Activated naive CD8-positive, alpha-beta T cell treated with anti-CD3 and anti-CD28 coated beads, Interleukin-2, amount 50 U/mL, for 24 hours (primary cell): Measurements from ENCODE around the gene USP34.
"Not testable (repeated sequence)": the region's sequence is repeated elsewhere in the genome, so short reads cannot be mapped to it uniquely, and the experiment has no call there.

Experiments used
- ATAC-seq: fragments of 150-1000 bp; cut with Tn5 transposase; one replicate; pipeline ENCODE4 v1.10.0; 2021
- DNase-seq: peaks from one replicate; pipeline ENCODE4 v3.0.0; 2021
- H3K27ac Mint-ChIP-seq: one replicate; pipeline ENCODE4 v1.8.0; 2021; ENCODE audit warnings: mild to moderate bottlenecking, mixed read lengths
- H3K27me3 Mint-ChIP-seq: one replicate; pipeline ENCODE4 v1.8.0; 2021; ENCODE audit warnings: mixed read lengths
- H3K36me3 Mint-ChIP-seq: one replicate; pipeline ENCODE4 v1.8.0; 2021; ENCODE audit warnings: low read depth, mixed read lengths
- H3K4me1 Mint-ChIP-seq: one replicate; pipeline ENCODE4 v1.8.0; 2021; ENCODE audit warnings: mixed read lengths
- H3K4me3 Mint-ChIP-seq: one replicate; pipeline ENCODE4 v1.8.0; 2021; ENCODE audit warnings: mild to moderate bottlenecking, moderate library complexity, mixed read lengths
- H3K9me3 Mint-ChIP-seq: one replicate; pipeline ENCODE4 v1.8.0; 2021; ENCODE audit warnings: mixed read lengths

Gene USP34, protein sequence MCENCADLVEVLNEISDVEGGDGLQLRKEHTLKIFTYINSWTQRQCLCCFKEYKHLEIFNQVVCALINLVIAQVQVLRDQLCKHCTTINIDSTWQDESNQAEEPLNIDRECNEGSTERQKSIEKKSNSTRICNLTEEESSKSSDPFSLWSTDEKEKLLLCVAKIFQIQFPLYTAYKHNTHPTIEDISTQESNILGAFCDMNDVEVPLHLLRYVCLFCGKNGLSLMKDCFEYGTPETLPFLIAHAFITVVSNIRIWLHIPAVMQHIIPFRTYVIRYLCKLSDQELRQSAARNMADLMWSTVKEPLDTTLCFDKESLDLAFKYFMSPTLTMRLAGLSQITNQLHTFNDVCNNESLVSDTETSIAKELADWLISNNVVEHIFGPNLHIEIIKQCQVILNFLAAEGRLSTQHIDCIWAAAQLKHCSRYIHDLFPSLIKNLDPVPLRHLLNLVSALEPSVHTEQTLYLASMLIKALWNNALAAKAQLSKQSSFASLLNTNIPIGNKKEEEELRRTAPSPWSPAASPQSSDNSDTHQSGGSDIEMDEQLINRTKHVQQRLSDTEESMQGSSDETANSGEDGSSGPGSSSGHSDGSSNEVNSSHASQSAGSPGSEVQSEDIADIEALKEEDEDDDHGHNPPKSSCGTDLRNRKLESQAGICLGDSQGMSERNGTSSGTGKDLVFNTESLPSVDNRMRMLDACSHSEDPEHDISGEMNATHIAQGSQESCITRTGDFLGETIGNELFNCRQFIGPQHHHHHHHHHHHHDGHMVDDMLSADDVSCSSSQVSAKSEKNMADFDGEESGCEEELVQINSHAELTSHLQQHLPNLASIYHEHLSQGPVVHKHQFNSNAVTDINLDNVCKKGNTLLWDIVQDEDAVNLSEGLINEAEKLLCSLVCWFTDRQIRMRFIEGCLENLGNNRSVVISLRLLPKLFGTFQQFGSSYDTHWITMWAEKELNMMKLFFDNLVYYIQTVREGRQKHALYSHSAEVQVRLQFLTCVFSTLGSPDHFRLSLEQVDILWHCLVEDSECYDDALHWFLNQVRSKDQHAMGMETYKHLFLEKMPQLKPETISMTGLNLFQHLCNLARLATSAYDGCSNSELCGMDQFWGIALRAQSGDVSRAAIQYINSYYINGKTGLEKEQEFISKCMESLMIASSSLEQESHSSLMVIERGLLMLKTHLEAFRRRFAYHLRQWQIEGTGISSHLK (N-terminal part only)

DNA sequence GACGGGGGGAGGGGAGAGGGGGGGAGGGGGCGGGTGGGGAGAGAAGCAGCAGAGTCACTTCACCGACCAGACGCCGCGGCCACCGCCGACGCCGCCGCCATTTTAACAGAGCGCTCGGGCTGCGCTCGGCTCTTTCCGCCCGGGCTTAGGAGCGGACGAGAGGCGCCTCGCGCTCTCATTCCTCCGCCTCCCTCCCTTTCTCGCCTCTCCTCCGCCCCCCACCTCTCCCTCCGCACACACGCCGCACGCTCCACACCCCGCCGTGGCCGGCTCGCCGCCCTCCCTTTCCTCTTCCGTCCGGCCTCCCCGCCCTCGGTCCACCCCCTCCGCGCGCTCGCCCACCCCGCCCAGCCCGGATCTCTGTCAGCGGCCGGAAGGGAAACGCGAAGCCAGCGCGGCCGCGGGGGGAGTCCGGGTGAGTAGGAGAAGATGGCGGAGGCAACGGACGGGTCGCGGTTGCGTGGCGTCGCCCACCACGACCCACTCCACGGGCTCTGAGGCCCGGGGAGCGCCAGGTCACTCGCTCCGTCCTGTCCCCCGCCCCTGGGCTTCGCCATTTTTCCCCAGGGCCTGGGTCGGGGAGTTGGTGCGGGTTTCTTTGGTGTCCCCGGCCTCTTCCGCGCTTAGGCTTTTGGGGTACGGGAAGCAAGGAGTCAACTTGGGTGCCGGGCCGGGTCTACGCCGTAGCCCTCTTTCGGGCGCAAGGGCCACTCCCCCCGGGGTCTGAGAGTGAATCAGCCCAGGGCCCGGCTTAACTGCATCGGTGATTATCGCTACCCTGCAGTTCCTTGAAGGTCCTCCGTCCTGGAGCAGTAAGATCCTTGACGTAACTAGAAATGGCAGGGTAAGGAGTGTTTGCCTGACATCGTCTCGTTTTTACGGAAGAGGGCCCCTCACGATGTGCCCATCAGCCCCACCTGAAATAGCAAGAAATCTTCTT lies at the start of gene USP34:
Gene USP34 (minus strand): TSS at position 123 of the 940 bp plus-strand sequence. CDS start 395 bp downstream, outside the sequence.
- H3K4me1 Mint-ChIP-seq = peaks cover 32% of the 10 kb centered on the region
- DNase-seq = peak; percentile 93
- H3K27ac Mint-ChIP-seq = peak within 1 kb of the TSS; percentile 90
- peak; percentile 92 for ATAC-seq
- peaks cover 12% of the 10 kb centered on the region for H3K36me3 Mint-ChIP-seq
- H3K4me3 Mint-ChIP-seq = peak within 1 kb of the TSS; percentile 91
- H3K27me3 Mint-ChIP-seq = no peaks in the 10 kb centered on the region
- no peaks in the 10 kb centered on the region for H3K9me3 Mint-ChIP-seq

DNA sequence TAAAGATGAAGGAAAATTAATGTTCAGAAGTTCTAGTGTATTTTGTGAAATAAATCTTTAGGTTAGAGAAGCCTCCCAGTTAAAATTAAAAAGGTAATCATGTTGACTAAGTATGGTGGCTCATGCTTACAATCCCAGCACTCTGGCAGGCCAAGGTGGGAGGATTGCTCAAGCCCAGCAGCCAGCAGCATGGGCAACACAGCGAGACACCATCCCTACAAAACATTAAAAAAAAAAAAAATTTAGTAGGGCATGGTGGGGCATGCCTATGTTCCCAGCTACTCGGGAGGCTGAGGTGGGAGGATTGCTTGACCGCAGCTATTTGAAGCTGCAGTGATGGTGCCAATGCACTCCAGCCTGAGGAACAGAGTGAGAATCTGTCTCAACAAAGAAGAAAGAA lies 49.4 kb upstream of the USP34 start:
- Mint-ChIP-seq H3K27ac (no peak overlapping the region), H3K4me3 (no peak overlapping the region), H3K27me3 (no peaks in the 10 kb centered on the region), H3K9me3 (no peaks in the 10 kb centered on the region), H3K36me3 (peaks cover 50% of the 10 kb centered on the region), H3K4me1 (peaks cover 16% of the 10 kb centered on the region)
- DNase-seq (no peak), ATAC-seq (no peak)

DNA sequence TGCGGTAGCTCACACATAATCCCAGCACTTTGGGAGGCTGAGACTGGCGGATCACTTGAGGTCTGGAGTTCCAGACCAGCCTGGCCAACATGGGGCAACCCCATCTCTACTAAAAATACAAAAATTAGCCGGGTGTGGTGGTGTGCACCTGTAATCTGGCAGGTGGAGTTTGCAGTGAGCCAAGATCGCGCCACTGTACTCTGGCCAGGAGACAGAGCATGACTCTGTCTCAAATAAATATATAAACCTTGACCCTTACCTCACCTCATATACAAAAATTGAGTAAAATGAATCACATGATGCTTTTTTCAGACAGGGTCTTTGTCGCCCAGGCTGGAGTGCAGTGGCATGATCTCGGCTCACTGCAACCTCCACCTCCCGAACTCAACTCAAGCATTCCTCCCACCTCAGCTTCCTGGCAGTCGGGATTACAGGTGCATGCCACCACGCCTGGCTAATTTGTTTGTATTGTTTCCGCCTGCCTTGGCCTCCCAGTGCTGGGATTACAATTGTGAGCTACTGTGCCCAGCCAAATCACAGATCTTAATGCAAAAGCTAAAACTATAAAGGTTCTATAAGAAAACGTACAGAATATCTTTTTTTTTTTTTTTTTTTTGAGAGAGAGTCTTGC lies 42.0 kb upstream of the USP34 start:
- H3K27me3 Mint-ChIP-seq = no peaks in the 10 kb centered on the region
- peaks cover 56% of the 10 kb centered on the region for H3K36me3 Mint-ChIP-seq
- peaks cover 3% of the 10 kb centered on the region for H3K4me1 Mint-ChIP-seq
- no peak overlapping the region for H3K27ac Mint-ChIP-seq
- ATAC-seq = no peak
- DNase-seq = no peak
- H3K4me3 Mint-ChIP-seq = no peak overlapping the region
- no peaks in the 10 kb centered on the region for H3K9me3 Mint-ChIP-seq

DNA sequence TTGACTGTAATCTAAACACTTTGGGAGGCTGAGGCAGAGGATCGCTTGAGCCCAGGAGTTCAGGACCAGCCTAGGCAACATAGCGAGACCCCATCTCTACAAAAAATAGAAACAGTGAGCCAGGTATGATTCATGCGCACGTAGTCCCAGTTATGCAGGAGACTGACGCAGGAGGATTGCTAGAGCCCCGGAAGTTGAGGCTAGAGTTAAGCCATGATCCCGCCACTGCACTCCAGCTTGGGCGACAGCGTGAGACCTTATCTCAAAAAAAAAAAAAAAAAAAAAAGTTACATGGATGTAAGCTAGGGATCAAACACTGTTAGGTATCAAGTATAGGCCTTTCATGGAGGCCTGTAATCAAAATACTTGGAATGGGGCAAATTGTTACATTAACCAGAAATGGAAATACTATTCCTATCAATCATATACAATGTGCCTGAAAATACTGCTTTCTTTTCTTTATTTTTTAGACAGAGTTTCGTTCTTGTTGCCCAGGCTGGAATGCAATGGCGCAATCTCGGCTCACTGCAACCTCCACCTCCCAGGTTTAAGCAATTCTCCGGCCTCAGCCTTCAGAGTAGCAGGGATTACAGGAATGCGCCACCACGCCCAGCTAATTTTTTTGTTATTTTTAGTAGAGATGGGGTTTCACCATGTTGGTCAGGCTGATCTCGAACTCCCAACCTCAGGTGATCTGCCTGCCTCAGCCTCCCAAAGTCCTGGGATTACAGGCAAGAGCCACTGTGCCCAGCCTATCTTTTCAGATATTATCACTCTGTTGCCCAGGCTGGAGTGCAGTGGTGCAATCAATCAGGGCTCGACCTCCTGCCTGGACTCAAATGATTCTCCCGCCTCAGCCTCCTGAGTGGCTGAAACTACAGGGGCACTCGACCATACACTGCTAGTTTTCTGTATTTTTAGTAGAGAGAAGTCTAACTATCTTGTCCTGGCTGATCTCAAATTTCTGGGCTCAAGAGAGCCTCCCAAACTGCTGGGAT lies 40.1 kb upstream of the USP34 start:
- ATAC-seq = no peak
- no peak overlapping the region for H3K4me3 Mint-ChIP-seq
- H3K36me3 Mint-ChIP-seq = peaks cover 50% of the 10 kb centered on the region
- H3K27me3 Mint-ChIP-seq = no peaks in the 10 kb centered on the region
- DNase-seq = no peak
- no peaks in the 10 kb centered on the region for H3K9me3 Mint-ChIP-seq
- no peak overlapping the region for H3K27ac Mint-ChIP-seq
- peaks cover 3% of the 10 kb centered on the region for H3K4me1 Mint-ChIP-seq

DNA sequence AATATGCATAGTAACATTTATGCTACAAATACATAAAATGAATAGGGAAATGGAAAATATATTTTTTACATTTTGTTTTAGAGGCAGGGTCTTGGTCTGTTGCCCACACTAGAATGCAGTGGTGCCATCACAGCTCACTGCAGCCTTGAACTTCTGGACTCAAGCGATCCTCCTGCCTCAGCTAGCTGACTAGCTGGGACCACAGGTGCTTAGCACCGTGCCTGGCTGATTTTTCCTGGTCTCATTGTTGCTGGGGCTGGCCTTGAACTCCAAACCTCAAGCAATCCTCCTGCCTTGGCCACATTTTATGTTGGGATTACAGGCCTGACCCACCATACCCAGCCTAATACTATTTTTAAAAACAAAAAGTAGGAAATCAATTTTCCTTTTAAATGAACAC lies 34.1 kb upstream of the USP34 start:
- peaks cover 3% of the 10 kb centered on the region for H3K4me1 Mint-ChIP-seq
- H3K36me3 Mint-ChIP-seq = peaks cover 32% of the 10 kb centered on the region
- no peak for DNase-seq
- H3K27me3 Mint-ChIP-seq = no peaks in the 10 kb centered on the region
- ATAC-seq = no peak
- H3K27ac Mint-ChIP-seq = no peak overlapping the region
- H3K9me3 Mint-ChIP-seq = no peaks in the 10 kb centered on the region
- no peak overlapping the region for H3K4me3 Mint-ChIP-seq

DNA sequence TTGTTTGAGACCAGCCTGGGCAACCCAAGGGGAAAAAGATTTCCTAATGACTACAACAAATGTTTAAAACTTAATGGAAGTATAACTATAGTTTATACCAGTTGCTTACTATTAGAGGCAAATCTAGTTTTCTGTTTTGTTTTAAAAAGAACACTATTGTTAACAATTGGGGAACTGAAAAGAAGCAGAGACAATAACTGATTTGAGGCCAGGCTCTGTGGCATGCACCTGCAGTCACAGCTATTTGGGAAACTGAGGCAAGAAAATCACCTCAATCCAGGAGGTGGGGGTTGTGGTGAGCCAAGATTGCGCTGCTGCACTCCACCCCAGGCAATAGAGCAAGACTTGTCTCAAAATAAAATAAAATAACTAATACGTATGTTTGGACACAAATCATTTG lies 28.2 kb upstream of the USP34 start:
- Mint-ChIP-seq H3K9me3 (no peaks in the 10 kb centered on the region), H3K4me1 (peaks cover 20% of the 10 kb centered on the region), H3K36me3 (peaks cover 55% of the 10 kb centered on the region), H3K4me3 (no peak overlapping the region), H3K27ac (no peak overlapping the region), H3K27me3 (no peaks in the 10 kb centered on the region)
- DNase-seq (no peak), ATAC-seq (no peak)

DNA sequence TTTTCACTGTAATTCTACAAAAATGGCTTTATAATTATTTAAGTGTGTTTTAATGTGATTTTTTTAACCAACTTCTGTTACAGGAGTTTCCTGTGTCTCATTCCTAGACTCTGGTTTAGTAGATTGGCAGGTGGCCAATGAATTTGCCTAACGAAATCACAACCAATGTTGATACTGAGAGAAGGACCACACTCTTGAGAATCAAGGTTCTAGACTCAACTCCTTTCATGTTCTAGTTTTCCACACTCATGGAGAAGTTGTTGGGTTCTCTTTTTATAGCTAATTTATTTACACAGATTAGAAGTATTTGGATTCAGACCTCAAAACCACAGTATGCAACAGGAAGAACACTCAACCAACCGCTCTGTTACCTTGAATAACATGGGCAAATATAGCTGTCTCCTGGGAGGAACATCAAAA lies 22.6 kb upstream of the USP34 start:
- Mint-ChIP-seq H3K4me3 (no peak overlapping the region), H3K36me3 (peaks cover 67% of the 10 kb centered on the region), H3K9me3 (no peaks in the 10 kb centered on the region), H3K27ac (peak overlapping the region; percentile 73), H3K27me3 (no peaks in the 10 kb centered on the region), H3K4me1 (peaks cover 27% of the 10 kb centered on the region)
- ATAC-seq (no peak), DNase-seq (no peak)

DNA sequence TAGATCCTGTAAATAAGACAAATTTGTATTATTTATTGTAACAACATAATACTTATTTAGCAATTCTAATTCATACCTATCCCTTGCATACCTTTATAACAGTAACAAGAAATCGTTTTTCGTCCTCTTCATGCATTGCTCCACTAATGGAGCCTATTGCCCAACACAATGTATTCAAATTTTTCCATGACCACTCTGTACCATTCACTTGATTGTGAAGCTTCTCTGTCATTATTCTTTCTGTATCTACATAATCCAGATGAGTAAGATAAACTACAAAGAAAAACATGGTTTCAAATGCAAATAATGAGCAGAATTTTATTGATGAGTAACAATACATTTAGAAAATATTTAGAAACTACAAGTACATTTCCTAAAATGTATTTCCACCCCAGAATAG lies 21.6 kb upstream of the USP34 start:
- H3K27me3 Mint-ChIP-seq = no peaks in the 10 kb centered on the region
- DNase-seq = no peak
- no peaks in the 10 kb centered on the region for H3K9me3 Mint-ChIP-seq
- H3K4me3 Mint-ChIP-seq = no peak overlapping the region
- H3K4me1 Mint-ChIP-seq = peaks cover 24% of the 10 kb centered on the region
- peaks cover 71% of the 10 kb centered on the region for H3K36me3 Mint-ChIP-seq
- ATAC-seq = no peak
- H3K27ac Mint-ChIP-seq = peak overlapping the region; percentile 67

DNA sequence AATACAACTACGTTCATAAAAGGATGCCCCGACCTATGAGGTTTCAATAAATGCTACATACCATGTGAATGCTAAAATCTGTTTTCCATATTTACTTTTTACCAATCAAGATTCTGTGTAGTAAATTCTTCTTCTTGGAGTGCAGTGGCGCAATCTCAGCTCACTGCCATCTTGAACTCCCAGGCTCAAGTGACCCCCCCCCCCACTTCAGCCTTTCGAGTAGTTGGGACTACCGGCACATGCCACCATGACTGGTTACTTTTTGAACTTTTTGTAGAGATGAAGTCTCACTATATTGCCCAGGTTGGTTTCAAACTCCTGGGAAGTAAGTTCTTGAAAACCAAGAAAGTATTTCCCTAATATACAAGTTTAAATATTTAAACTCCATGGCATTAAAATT lies 14.4 kb upstream of the USP34 start:
- Mint-ChIP-seq H3K27me3 (no peaks in the 10 kb centered on the region), H3K9me3 (no peaks in the 10 kb centered on the region), H3K27ac (no peak overlapping the region), H3K4me1 (no peaks in the 10 kb centered on the region), H3K4me3 (no peak overlapping the region), H3K36me3 (peaks cover 74% of the 10 kb centered on the region)
- ATAC-seq (no peak), DNase-seq (no peak)

DNA sequence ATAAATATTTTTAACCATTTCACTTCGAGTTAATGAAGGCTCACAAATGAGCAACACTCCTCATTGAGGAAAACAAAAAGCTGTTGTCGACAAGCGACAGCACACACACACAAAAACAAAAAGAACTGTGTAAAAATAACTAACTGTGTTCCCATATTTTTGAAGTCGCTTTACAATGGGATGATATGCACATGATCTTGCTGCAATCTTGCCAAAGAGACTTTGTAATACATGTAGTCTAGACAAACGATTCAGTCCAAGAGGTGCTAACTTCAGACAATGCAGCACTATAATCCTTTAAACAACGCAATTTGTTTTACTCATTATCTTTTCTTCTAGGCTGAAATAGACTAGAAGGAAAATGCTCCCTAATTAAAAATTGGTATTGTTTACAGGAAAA lies 7.2 kb upstream of the USP34 start:
- Mint-ChIP-seq H3K4me1 (peaks cover 2% of the 10 kb centered on the region), H3K9me3 (no peaks in the 10 kb centered on the region), H3K36me3 (peaks cover 44% of the 10 kb centered on the region), H3K27me3 (no peaks in the 10 kb centered on the region), H3K27ac (no peak overlapping the region), H3K4me3 (no peak overlapping the region)
- no peak for ATAC-seq
- no peak for DNase-seq

DNA sequence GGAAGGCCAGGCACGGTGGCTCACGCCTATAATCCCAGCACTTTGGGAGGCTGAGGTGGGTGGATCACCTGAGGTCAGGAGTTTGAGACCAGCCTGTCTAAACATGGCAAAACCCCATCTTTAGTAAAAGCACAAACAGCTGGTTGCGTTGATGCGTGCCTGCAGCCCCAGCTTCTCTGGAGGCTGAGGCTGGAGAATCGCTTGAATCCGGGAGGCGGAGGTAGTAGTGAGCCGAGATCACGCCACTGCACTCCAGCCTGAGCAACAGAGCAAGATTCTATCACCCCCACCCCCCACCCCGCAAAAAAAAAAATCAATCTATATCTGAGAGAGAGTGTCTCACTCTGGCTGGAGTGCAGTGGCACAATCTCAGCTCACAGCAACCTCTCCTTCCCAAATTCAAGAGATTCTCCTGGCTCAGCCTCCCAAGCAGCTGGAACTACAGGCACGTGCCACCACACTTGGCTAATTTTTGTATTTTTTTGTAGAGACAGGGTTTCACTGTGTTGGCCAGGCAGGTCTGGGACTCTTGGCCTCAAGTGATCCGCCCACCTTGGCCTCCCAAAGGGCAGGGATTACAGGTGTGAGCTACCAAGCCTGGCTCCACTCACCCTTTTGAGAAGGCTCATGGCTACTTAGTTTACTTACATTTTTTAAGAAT lies 6.2 kb upstream of the USP34 start:
- not testable (repeated sequence) for DNase-seq, H3K4me1 Mint-ChIP-seq, H3K9me3 Mint-ChIP-seq, H3K27me3 Mint-ChIP-seq, H3K4me3 Mint-ChIP-seq, ATAC-seq
- H3K36me3 Mint-ChIP-seq = peaks cover 37% of the 10 kb centered on the region
- peak overlapping the region; percentile 55 for H3K27ac Mint-ChIP-seq
